ENCODE measurements around the gene ANXA10.
"Not testable (repeated sequence)": the region's sequence is repeated elsewhere in the genome, so short reads cannot be mapped to it uniquely, and the experiment has no call there.

ANXA10 gene

DNA sequence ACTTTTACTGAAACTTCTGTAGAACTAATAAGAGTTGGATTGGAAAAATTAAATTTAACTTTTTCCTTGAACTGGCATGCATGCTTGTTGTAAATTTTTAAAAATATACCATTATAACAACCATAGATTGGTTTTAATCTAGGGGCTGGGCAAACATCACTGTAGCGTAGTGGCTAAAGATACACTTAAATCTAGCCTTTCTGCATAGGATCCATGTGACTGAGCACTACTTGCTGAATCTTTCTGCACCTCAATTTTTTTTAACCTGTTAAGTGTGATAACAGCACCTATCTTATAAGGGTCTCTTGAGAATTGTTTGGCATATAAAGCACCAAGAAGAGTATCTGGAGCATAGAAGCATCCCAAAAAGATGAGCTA lies 4.1 kb downstream of the ANXA10 start:
- H3K4me3 ChIP-seq (ENCODE audit: low read length), result no peak overlapping the region
- DNase-seq (ENCODE audit: low read depth), result no peak
- TF ChIP-seq, protein P1, sequence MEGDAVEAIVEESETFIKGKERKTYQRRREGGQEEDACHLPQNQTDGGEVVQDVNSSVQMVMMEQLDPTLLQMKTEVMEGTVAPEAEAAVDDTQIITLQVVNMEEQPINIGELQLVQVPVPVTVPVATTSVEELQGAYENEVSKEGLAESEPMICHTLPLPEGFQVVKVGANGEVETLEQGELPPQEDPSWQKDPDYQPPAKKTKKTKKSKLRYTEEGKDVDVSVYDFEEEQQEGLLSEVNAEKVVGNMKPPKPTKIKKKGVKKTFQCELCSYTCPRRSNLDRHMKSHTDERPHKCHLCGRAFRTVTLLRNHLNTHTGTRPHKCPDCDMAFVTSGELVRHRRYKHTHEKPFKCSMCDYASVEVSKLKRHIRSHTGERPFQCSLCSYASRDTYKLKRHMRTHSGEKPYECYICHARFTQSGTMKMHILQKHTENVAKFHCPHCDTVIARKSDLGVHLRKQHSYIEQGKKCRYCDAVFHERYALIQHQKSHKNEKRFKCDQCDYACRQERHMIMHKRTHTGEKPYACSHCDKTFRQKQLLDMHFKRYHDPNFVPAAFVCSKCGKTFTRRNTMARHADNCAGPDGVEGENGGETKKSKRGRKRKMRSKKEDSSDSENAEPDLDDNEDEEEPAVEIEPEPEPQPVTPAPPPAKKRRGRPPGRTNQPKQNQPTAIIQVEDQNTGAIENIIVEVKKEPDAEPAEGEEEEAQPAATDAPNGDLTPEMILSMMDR (conservative IDR thresholded peaks at IDR 0.05; ENCODE audit: low read length), result no peak

DNA sequence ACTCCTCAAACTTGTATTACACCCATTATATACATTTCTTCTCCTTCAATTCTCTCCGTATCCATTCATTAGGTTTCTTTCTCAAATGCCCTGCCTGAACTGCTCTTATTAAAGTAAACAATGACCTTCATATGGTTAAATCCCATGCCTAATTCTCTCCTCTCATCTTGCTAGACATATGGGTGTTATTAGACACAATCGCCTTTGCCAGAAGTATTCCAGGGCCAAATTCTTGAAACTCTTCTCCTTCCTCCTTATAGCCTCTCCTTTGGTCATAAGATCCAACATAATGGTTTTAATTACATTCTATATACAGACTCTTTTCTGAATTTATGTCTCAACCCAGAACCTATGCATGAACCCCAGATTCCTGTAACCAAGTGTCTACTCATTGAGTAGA lies 4.8 kb downstream of the ANXA10 start:
- TF ChIP-seq, protein P1 (conservative IDR thresholded peaks at IDR 0.05; ENCODE audit: low read length), result no peak
- no peak for DNase-seq (ENCODE audit: low read depth)
- no peak overlapping the region for H3K4me3 ChIP-seq (ENCODE audit: low read length)

DNA sequence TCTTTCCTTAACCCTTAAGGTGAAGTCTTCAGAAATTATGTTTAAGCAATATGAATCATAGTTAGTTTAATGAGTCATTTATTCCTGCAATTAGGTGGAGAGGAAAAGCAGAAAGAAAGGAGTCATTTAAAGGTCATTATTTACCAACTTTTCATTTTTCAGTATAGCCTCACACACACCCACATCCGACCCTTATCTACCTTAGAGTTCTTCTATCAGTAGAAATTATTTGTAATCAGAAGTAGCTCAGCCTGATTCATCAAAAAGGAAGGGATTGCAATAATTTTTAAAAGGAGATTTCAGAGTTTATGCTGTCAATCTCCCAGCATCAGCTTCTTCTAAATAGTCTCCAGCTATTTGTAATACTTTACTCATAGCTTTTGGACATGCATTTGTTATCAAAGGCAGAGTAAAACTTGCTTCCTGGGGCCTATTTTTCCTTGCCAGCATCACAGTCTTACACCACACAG lies 5.9 kb downstream of the ANXA10 start:
- no peak for DNase-seq (ENCODE audit: low read depth)
- TF ChIP-seq, protein P1 (conservative IDR thresholded peaks at IDR 0.05; ENCODE audit: low read length), result no peak

DNA sequence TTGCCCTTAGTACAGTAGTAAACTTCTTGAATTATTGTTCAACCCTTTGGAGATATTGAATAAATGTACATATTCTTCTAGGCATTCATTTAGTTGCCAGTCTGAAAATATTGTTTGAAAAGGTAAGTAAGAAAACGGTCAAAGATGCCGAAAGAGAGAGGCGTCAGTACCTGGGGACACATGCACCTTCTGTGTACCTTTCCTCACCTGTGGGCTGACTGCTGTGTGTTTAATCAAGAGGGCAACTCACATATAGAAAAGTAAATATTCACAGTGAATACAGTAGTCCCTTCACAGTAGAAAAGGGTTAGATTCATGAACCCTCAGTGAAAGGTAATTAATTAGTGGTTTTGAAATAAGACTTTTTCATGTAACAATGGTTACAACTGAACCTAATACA lies 6.9 kb downstream of the ANXA10 start:
- no peak overlapping the region for H3K4me3 ChIP-seq (ENCODE audit: low read length)
- no peak for DNase-seq (ENCODE audit: low read depth)
- TF ChIP-seq, protein P1 (conservative IDR thresholded peaks at IDR 0.05; ENCODE audit: low read length), result no peak

More for the DNA sequence above, 5.9 kb downstream of the ANXA10 start:
- H3K4me3 ChIP-seq (ENCODE audit: low read length), result no peak overlapping the region

DNA sequence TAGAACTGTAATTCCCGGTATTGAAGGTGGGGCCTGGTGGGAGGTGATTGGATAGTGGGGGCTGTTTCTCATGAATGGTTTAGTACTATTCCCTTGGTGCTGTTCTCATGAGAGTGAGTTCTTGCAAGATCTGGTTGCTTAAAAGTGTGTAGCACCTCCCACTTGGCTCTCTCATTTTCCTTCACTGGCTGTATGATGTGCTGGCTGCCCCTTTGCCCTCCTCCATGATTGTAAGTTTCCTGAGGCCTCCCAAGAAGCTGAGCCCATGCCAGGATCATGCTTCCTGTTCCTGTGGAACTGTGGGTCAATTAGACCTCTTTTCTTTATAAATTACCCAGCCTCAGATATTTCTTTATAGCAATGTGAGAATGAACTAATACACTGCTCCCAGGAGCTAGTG lies 8.7 kb downstream of the ANXA10 start:
- no peak overlapping the region for H3K4me3 ChIP-seq (ENCODE audit: low read length)
- TF ChIP-seq, protein P1 (conservative IDR thresholded peaks at IDR 0.05; ENCODE audit: low read length), result no peak
- no peak for DNase-seq (ENCODE audit: low read depth)

DNA sequence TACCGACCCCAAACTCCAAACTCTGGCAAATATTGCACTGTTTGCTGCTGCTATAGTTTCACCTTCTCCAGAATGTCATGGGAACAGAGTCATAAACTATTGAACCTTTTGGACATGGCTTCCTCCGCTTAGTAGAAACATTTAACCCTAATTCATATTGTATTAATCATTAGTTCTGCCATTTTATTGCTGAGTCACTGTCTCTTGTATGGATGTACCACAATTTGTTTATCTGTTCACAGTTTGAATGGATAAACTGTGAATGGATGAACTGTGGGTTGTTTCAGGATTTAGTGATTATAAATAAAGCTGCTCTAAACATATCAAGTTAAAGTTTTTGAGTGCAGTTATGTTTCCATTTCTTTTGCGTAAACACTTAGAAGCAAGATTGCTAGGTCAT lies 10.1 kb downstream of the ANXA10 start:
- no peak overlapping the region for H3K4me3 ChIP-seq (ENCODE audit: low read length)
- TF ChIP-seq, protein P1 (conservative IDR thresholded peaks at IDR 0.05; ENCODE audit: low read length), result no peak
- no peak for DNase-seq (ENCODE audit: low read depth)

DNA sequence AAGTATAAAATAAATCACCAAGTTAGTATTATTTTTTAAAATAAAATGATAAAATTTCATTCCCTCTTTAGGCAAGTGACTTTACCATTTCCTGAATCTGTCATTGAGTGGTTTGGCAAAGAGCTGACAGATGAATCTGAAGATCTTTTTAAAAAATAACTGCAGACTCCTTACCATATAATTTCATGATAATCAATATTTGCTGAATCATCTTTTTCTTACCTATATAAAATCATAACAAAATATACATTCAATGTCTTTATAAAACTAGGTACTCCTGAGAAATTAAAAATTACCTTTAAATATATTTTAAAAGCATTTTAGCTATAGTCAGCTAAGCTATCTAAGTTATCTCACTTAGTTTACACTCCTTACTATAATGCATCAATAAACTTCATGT lies 17.2 kb downstream of the ANXA10 start:
- TF ChIP-seq, protein P1 (conservative IDR thresholded peaks at IDR 0.05; ENCODE audit: low read length), result no peak
- DNase-seq (ENCODE audit: low read depth), result no peak
- H3K4me3 ChIP-seq (ENCODE audit: low read length), result no peak overlapping the region

DNA sequence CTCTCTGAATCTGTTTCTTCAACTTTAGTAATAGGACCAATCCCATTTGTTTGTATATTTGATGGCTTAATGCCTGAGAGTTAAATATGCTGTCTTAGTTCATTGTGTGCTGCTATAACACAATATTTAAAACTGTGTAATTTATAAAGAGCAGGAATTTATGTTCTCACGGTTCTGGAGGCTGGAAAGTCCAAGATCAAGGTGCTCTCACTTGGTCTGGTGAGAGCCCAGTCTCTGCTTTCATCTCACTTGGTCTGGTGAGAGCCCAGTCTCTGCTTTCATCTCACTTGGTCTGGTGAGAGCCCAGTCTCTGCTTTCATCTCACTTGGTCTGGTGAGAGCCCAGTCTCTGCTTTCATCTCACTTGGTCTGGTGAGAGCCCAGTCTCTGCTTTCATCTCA lies 20.7 kb downstream of the ANXA10 start:
- DNase-seq (ENCODE audit: low read depth); H3K4me3 ChIP-seq (ENCODE audit: low read length): not testable (repeated sequence)

Data from AG10803 (cell line).